IMR-90 (cell line): Measurements from ENCODE around the gene DTX3. TPM values are rescaled to one million over a fixed set of nuclear protein-coding genes. Genes with fewer than 3 reads are reported as not detected.

Source experiments
- ATAC-seq: fragments of 200-7000 bp; cut with Tn5 transposase; 2 replicates; pipeline ENCODE4 v1.9.1; 2020; ENCODE audit warnings: low read depth, mild to moderate bottlenecking, moderate library complexity
- BruUV-seq: library from RNA; stranded (reverse); fragments of 400-500 nt; replicated peaks from 2 replicates; lab custom pipeline; 2021; lab: Mats Ljungman, UMichigan
- CTCF ChIA-PET: fragments of 300-600 bp; formaldehyde crosslinking; extraction: SDS; loops from one replicate; lab custom pipeline; 2021; ENCODE audit warnings: antibody characterized with exemption; lab: Yijun Ruan, JAX
- POLR2A ChIA-PET: fragments of 300-600 bp; sonication (Branson Sonifier 250); formaldehyde crosslinking; loops from one replicate; lab custom pipeline; 2022; ENCODE audit warnings: antibody characterized with exemption; ENCODE audit not compliant: unreplicated experiment; lab: Charles Lee
- DNase-seq: peaks from one replicate; pipeline ENCODE4 v3.0.0; 2013
- H2AFZ ChIP-seq: replicated peaks from 2 replicates; pipeline ENCODE3; 2013; ENCODE audit warnings: low read length, mild to moderate bottlenecking; ENCODE audit not compliant: poor library complexity
- H2AK5ac ChIP-seq: 2 replicates; pipeline ENCODE4 v1.6.1; 2013; ENCODE audit warnings: low read depth, low read length, inconsistent platforms
- H2AK9ac ChIP-seq: replicated peaks from 2 replicates; pipeline ENCODE3; 2013; ENCODE audit warnings: mild to moderate bottlenecking, low read depth, low read length, moderate library complexity; ENCODE audit not compliant: poor library complexity
- H2BK120ac ChIP-seq: 2 replicates; pipeline ENCODE4 v1.6.1; 2013; ENCODE audit warnings: low read depth, low read length, inconsistent platforms
- H2BK15ac ChIP-seq: 3 replicates; pipeline ENCODE4 v1.6.1; 2013; ENCODE audit warnings: low read depth, low read length, inconsistent platforms
- H2BK20ac ChIP-seq: 2 replicates; pipeline ENCODE4 v1.6.1; 2013; ENCODE audit warnings: low read depth, mild to moderate bottlenecking, inconsistent platforms, low read length, moderate library complexity
- H2BK5ac ChIP-seq: 2 replicates; pipeline ENCODE4 v1.6.1; 2013; ENCODE audit warnings: mild to moderate bottlenecking, low read depth, low read length, inconsistent platforms; ENCODE audit not compliant: poor library complexity, severe bottlenecking
- H3K14ac ChIP-seq: replicated peaks from 2 replicates; pipeline ENCODE4 v1.6.1; 2013; ENCODE audit warnings: low read depth, low read length, inconsistent platforms
- H3K18ac ChIP-seq: 2 replicates; pipeline ENCODE4 v1.6.1; 2013; ENCODE audit warnings: low read depth, low read length, control low read depth
- H3K23ac ChIP-seq: 2 replicates; pipeline ENCODE4 v1.6.1; 2013; ENCODE audit warnings: low read depth, low read length, inconsistent platforms
- H3K27ac ChIP-seq: 2 replicates; pipeline ENCODE4 v1.5.1; 2013; ENCODE audit warnings: mild to moderate bottlenecking, control low read depth, low read length; ENCODE audit not compliant: insufficient read depth
- H3K27me3 ChIP-seq: 2 replicates; pipeline ENCODE4 v1.6.1; 2013; ENCODE audit warnings: low read length; ENCODE audit not compliant: control insufficient read depth, insufficient read depth
- H3K36me3 ChIP-seq: 2 replicates; pipeline ENCODE4 v1.6.1; 2013; ENCODE audit warnings: low read length, mixed read lengths; ENCODE audit not compliant: control insufficient read depth, insufficient read depth
- H3K4ac ChIP-seq: 2 replicates; pipeline ENCODE4 v1.6.1; 2013; ENCODE audit warnings: low read depth, low read length, inconsistent platforms
- H3K4me1 ChIP-seq: 2 replicates; pipeline ENCODE4 v1.6.1; 2013; ENCODE audit warnings: low read length, mixed read lengths; ENCODE audit not compliant: control insufficient read depth, insufficient read depth
- H3K4me2 ChIP-seq: 2 replicates; pipeline ENCODE4 v1.6.1; 2013; ENCODE audit warnings: low read depth, mild to moderate bottlenecking, control low read depth, low read length, moderate library complexity
- H3K4me3 ChIP-seq: 2 replicates; pipeline ENCODE4 v1.5.1; 2013; ENCODE audit warnings: low read depth, mild to moderate bottlenecking, control low read depth, low read length, moderate library complexity; ENCODE audit not compliant: insufficient read depth
- H3K56ac ChIP-seq: 2 replicates; pipeline ENCODE4 v1.6.1; 2013; ENCODE audit warnings: low read length, inconsistent platforms; ENCODE audit not compliant: insufficient read depth; ENCODE audit errors: extremely low read depth
- H3K79me1 ChIP-seq, 2 experiments: 2 replicates each; pipeline ENCODE4 v1.6.1; 2013; ENCODE audit warnings: low read length in 2 of 2, inconsistent platforms in 1 of 2, low read depth in 1 of 2
- H3K9ac ChIP-seq: 2 replicates; pipeline ENCODE4 v1.6.1; 2013; ENCODE audit warnings: low read depth, low read length, control low read depth
- H3K9me1 ChIP-seq: 2 replicates; pipeline ENCODE4 v1.6.1; 2013; ENCODE audit warnings: low read length, inconsistent platforms; ENCODE audit not compliant: insufficient read depth
- H3K9me3 ChIP-seq: 2 replicates; pipeline ENCODE4 v1.6.1; 2013; ENCODE audit warnings: low read length; ENCODE audit not compliant: control insufficient read depth, insufficient read depth
- H4K20me1 ChIP-seq: 2 replicates; pipeline ENCODE4 v1.6.1; 2013; ENCODE audit warnings: low read length, inconsistent platforms; ENCODE audit not compliant: insufficient read depth
- H4K5ac ChIP-seq: 2 replicates; pipeline ENCODE4 v1.6.1; 2013; ENCODE audit warnings: mild to moderate bottlenecking, low read depth, low read length, control low read depth
- H4K8ac ChIP-seq, 2 experiments: 2 replicates each; pipeline ENCODE4 v1.6.1; 2013; ENCODE audit warnings: low read depth in 2 of 2, low read length in 2 of 2, control low read depth in 1 of 2, inconsistent platforms in 1 of 2
- H4K91ac ChIP-seq: 2 replicates; pipeline ENCODE4 v1.6.1; 2013; ENCODE audit warnings: low read depth, low read length, inconsistent platforms; ENCODE audit not compliant: insufficient read depth
- CEBPB ChIP-seq: IDR thresholded peaks from 2 replicates; pipeline ENCODE4 v1.6.1; 2012; ENCODE audit warnings: low read depth, low read length, improper control_type of control experiment
- MXI1 ChIP-seq: IDR thresholded peaks from 2 replicates; pipeline ENCODE4 v1.6.1; 2012; ENCODE audit warnings: low read depth, mild to moderate bottlenecking, low read length, moderate library complexity, borderline replicate concordance
- NFE2L2 ChIP-seq: fragments of 150-350 bp; IDR thresholded peaks from 2 replicates; pipeline ENCODE4 v1.6.1; 2016; ENCODE audit warnings: low read depth, mild to moderate bottlenecking, low read length
- WGBS, 2 experiments: methylation state at CpG; one replicate each; pipeline versions ENCODE4 v1.1.5 to v1.1.7; 2013; ENCODE audit warnings: missing lambda C conversion rate in 2 of 2; ENCODE audit not compliant: insufficient read length in 1 of 2; ENCODE audit errors: extremely low coverage in 2 of 2; 5-methylcytosine and 5-hydroxymethylcytosine counted together
- dilution Hi-C: fragments of 300-500 bp; cut with HindIII; formaldehyde crosslinking; loops from one replicate; pipeline ENCODE4 v1.14.3; 2018; ENCODE audit warnings: low sequenced_read_pairs; ENCODE audit not compliant: unreplicated experiment
- in situ Hi-C: fragments of 300-500 bp; cut with MboI; formaldehyde crosslinking; loops from 3 replicates; pipeline ENCODE4 v1.14.3; 2019; ENCODE audit warnings: low sequenced_read_pairs, inconsistent platforms, mixed read lengths
- intact Hi-C: fragments of 100-400 bp; cut with micrococcal nuclease; formaldehyde crosslinking; loops from 2 replicates; pipeline ENCODE4 v1.10.0; 2022
- polyA plus RNA-seq, 3 experiments: library from polyadenylated mRNA; depleted of rRNA; stranded (reverse); fragments of >200 nt; gene quantifications; 2 replicates each; pipeline ENCODE4 v1.2.3, GENCODE V29; 2012; ENCODE audit warnings: low replicate concordance in 1 of 3
- total RNA-seq: library from RNA; depleted of rRNA; stranded (reverse); fragments of >200 nt; gene quantifications from 2 replicates; pipeline ENCODE4 v1.2.3, GENCODE V29; 2012
- TF ChIP-seq, protein P1 (sequence below): fragments of 150-350 bp; IDR thresholded peaks from 2 replicates; pipeline ENCODE4 v1.6.1; 2017; ENCODE audit warnings: mild to moderate bottlenecking, antibody characterized with exemption, low read length, low read depth

The DTX3 gene
- total and polyA plus RNA-seq, 2 of the 4 experiments (the other 2 are of a cell fraction): 2.9 to 14.6 TPM

DNA sequence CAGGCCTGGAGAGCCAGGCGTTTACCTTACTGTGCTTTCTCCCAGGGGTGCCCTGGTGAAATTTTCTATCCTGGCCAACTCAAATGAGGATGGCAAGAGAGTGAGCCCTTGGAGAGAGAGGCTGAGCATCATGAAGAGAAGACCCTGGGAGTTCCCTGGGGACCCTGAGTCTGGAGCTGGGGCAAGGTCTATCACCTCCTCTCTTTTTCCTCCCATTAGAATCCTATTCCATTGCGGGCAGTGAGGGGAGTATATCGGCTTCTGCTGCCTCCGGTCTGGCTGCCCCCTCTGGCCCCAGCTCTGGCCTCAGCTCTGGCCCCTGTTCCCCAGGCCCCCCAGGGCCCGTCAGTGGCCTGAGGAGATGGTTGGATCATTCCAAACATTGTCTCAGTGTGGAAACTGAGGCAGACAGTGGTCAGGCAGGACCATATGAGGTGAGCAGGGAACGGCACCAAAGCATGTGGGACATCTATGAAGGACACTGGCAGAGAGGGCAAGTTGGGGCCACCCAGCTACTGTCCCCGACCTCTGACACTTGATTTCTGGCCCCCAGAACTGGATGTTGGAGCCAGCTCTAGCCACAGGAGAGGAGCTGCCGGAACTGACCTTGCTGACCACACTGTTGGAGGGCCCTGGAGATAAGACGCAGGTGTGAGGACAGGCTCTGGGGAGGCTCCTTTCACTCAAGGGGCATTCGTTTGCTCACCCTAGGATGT, 8.2 kb downstream of the DTX3 start:
- Histone ChIP-seq H3K4me3 (no peak overlapping the region), H3K9me1 (peaks cover 11% of the 10 kb centered on the region; the same call in 1 of the 2 replicates), H3K9ac (no peak overlapping the region), H4K5ac (no peak overlapping the region), H3K14ac (no peak overlapping the region), H3K4ac (no peak overlapping the region), H3K27me3 (no peaks in the 10 kb centered on the region; the same call in 1 of the 2 replicates), H3K4me2 (no peak overlapping the region), H4K91ac (no peak overlapping the region), H4K8ac (no peak overlapping the region), H3K27ac (no peak overlapping the region), H2AK5ac (no peak overlapping the region; the same call in 1 of the 2 replicates), H2BK5ac (no peak overlapping the region), H2BK20ac (no peak overlapping the region), H3K18ac (no peak overlapping the region), H3K79me1 (peaks cover 0 to 13% of the 10 kb centered on the region in 2 experiments; a peak in 2 of 4 replicates), H2BK120ac (no peak overlapping the region), H3K9me3 (no peaks in the 10 kb centered on the region), H2AK9ac (peak overlapping the region; percentile 26), H3K36me3 (peaks cover 40% of the 10 kb centered on the region), H4K20me1 (no peaks in the 10 kb centered on the region), H2AFZ (no peak overlapping the region), H3K56ac (no peak overlapping the region), H3K4me1 (peaks cover 4% of the 10 kb centered on the region), H3K23ac (no peak overlapping the region), H2BK15ac (no peak overlapping the region)
- DNase-seq: no peak
- BruUV-seq: no TSS peak
- no peak for ATAC-seq
- ChIA-PET CTCF (no interaction called here), POLR2A (no interaction called here)
- TF ChIP-seq, protein P1, sequence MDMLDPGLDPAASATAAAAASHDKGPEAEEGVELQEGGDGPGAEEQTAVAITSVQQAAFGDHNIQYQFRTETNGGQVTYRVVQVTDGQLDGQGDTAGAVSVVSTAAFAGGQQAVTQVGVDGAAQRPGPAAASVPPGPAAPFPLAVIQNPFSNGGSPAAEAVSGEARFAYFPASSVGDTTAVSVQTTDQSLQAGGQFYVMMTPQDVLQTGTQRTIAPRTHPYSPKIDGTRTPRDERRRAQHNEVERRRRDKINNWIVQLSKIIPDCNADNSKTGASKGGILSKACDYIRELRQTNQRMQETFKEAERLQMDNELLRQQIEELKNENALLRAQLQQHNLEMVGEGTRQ: no peak
- TF ChIP-seq CEBPB (no peak), MXI1 (no peak), NFE2L2 (no peak)
- WGBS, 2 experiments: 80% methylated on average over 1 of the region's 10 CpGs; no CpG with 5 or more reads in 1 of the 2 experiments
- dilution Hi-C loops (no loop called here), intact Hi-C loops (no loop called here), in situ Hi-C loops (no loop called here)
